Activated CD8-positive, alpha-beta memory T cell treated with anti-CD3 and anti-CD28 coated beads for 24 hours (primary cell): Measurements from ENCODE around the gene GAREM1.
"Not testable (repeated sequence)": the region's sequence is repeated elsewhere in the genome, so short reads cannot be mapped to it uniquely, and the experiment has no call there.

Experiments
- DNase-seq: peaks from one replicate; pipeline ENCODE4 v3.0.0-alpha.2; 2020

The GAREM1 gene

GRCh38 chr18:32249147-32249929 is 221.3 kb downstream of the GAREM1 start:
- no peak for DNase-seq

GRCh38 chr18:32244881-32245280 is 225.8 kb downstream of the GAREM1 start:
- no peak for DNase-seq

GRCh38 chr18:32243358-32243757 is 227.3 kb downstream of the GAREM1 start:
- no peak for DNase-seq

GRCh38 chr18:32242395-32242794 is 228.3 kb downstream of the GAREM1 start:
- no peak for DNase-seq

GRCh38 chr18:32238635-32239268 is 231.9 kb downstream of the GAREM1 start:
- no peak for DNase-seq

- DNase-seq, result no peak
Measured at GRCh38 chr18:32237049-32237448, 233.6 kb downstream of the GAREM1 start.

GRCh38 chr18:32233348-32233747 is 237.3 kb downstream of the GAREM1 start:
- not testable (repeated sequence) for DNase-seq

- DNase-seq, result no peak
Measured at GRCh38 chr18:32219431-32220018, 251.2 kb downstream of the GAREM1 start.

GRCh38 chr18:32216390-32216789 is 254.3 kb downstream of the GAREM1 start:
- no peak for DNase-seq

GRCh38 chr18:32213693-32214092 is 257.0 kb downstream of the GAREM1 start:
- no peak for DNase-seq
